Activated CD4-positive, alpha-beta T cell treated with anti-CD3 and anti-CD28 coated beads, Interleukin-2, Interleukin-6, amounts not matched to agents 100 ng/mL and 50 ng/mL, durations not matched to agents 16 hours and 8 hours (primary cell): ENCODE measurements around the gene DNAJC11.
"Not testable (repeated sequence)": the region's sequence is repeated elsewhere in the genome, so short reads cannot be mapped to it uniquely, and the experiment has no call there.

Experiments used
- DNase-seq: peaks from one replicate; pipeline ENCODE4 v3.0.0-alpha.2; 2020

Gene DNAJC11

DNA sequence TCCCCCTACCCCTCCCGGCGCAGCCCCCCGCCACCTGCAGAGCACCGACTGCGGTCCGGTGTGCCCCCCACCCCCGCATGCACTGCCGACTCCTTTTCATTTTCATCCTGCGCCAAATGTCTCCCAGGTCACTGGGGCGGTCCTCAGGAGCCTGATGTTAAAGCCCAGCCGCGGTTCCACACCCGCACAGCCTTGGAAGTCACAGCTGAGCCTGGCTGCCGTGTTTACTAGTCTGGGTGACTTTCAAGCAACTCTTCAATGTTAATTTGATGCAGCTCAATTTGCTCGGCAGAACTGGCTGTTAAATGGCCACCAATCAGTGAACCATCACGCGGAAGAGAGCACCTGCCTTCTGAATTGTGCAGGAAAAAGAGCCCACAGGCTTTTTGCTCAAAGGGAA is 49.7 kb downstream of the DNAJC11 start:
- no peak for DNase-seq

DNA sequence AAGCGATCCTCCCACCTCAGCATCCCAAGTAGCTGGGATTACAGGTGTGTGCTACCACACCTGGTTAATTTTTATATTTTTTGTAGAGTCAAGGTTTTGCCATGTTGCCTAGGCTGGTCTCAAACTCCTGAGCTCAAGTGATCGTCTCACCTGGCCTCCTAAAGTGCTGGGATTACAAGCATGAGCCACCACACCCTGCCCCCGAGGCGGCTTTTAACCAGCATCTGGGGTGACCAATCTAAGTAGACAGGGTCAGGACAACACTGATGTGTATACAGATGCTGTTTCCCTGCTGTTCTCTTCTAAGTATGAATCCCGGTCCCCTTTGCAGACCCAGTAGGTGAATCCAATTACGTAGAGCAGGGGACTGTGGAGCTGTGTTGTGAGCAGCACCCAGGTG is 53.1 kb downstream of the DNAJC11 start:
- DNase-seq = no peak

DNA sequence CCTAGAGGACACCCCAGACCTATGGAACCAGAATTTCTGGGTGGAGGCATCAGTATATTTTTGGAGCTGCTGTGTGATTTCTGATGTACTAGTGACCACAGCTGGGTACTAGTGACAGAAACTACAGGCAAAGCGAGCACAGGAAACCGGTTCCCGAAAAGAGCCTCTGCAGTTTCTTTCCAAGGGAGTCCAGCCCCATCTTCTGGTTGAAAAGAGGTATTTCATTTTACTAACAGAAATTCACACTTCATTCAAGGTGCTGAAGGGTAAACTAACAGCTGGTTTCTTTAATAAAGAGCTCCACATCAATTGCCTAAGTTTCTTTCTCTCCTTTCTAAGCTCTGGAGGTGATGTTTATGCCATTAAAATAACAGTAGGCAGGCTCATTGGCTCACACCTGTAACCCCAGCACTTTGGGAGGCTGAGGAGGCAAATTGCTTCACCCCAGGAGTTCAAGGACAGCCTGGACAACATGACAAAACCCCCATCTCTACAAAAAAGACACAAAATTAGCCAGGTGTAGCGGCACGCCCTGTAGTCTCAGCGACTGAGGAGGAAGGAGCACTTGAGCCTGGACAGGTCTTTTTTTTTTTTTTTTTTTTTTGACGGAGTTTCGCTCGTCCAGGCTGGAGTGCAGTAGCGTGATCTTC is 55.0 kb downstream of the DNAJC11 start:
- DNase-seq = peak; percentile 50

- no peak for DNase-seq
Observed at GRCh38 chr1:6645018-6645417, 56.6 kb downstream of the DNAJC11 start.

- DNase-seq = not testable (repeated sequence)
Observed at GRCh38 chr1:6640867-6641266, 60.7 kb downstream of the DNAJC11 start.

DNA sequence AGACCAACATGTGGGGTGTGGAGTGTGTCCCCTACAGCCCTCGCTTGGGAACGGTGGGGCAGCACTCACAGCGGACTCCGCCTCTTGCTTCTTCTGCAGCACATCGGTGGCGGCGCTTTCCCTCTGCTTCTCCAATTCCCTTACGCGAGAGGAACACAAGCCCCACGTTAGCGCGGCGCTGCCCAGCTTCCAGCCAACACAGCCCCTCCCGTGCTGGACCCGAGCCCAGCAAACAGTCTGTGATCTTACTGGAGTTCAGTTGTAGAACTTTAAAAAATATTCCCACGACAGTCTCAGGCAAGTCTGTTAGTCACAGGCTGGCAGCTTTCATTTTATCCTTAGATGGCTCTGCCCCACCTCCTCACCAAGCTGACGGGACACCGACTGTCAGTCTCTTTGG is 63.4 kb downstream of the DNAJC11 start:
- DNase-seq = no peak

GRCh38 chr1:6637770-6638169 is 63.8 kb downstream of the DNAJC11 start:
- DNase-seq = no peak

GRCh38 chr1:6636778-6637177 is 64.8 kb downstream of the DNAJC11 start:
- DNase-seq = not testable (repeated sequence)

DNA sequence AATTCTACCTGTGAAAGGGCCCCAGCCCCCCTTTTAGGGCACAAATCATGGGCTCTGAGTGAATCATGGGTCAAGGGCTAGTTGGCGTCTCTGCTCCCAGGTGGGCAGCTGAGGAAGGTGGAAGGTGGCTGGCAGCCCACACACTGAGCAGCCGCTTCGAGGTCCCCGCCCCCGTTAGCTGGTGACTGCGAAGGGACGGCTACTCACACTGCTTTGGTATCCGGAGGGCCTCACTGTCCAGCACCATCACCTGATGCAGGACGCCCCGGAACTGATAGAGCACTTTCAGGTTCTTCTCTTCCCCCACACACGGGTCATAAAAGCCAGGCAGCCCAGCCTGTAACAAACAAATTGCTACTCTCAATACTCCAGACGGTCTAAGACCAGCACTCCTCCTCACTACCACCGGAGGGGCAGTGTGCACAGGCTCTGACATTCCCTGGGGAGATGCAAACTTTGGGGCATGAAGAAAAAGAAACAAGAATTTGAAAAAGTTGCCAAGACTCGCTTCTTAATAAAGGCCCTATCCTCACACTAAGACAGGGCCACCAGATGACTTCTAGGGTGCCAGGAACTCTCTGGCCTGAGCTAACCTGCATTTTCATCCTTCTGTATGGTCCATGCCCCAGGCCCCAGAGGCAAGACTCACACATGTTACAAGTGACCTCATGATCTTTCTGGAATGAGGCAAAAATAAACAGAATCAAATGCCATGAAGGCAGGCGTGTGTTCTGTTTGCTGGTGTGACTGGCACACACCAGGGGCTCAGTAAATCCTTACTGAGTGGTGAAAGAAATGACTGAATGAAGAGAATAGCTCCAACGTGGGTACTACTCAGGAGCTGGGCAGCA is 65.5 kb downstream of the DNAJC11 start:
- no peak for DNase-seq

- no peak for DNase-seq
Observed at GRCh38 chr1:6635161-6635909, 66.3 kb downstream of the DNAJC11 start.

GRCh38 chr1:6634371-6635052 is 67.1 kb downstream of the DNAJC11 start:
- peak; percentile 28 for DNase-seq

GRCh38 chr1:6632588-6633514 is 68.8 kb downstream of the DNAJC11 start:
- DNase-seq = no peak

GRCh38 chr1:6631058-6631457 is 70.6 kb downstream of the DNAJC11 start:
- DNase-seq = no peak

DNA sequence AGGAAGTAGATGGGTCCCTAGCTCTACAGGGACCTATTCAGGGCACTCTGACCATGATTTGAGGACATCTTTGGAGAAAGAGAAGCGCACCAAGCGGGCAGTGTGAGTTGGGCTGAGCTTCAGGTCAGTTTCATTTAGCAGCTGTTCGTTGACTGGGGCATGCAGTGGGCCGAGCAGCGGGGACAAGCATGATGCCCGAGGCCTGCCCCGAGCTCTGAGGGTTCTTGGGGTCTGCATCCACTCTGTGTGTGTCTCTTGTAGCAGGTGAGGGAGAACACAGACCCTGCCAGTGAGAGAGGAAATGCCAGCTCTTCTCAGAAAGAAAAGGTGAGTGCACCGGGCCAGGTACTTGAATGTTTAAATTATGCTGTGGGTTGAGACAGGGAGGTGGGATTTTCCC is 71.6 kb downstream of the DNAJC11 start:
- DNase-seq = no peak

DNA sequence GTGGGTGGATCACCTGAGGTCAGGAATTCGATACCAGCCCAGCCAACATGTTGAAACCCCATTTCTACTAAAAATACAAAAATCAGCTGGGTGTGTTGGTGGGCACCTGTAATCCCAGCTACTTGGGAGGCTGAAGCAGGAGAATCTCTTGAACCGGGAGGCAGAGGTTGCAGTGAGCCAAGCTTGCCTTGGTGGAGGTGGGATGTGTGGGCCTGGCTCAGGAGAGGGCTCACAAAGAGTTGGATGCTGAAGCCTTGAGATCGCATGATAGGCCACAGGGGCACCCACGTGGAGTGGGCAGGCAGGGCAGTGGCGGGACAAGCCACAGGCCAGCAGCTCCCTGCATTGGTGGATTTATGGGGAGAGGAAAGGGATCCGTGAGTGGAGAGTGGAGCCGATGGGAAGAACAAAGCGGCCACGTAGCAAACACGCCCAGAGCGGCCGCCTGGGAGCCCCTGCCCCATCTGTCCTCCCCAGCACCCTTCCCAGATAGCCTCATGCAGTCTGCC is 72.6 kb downstream of the DNAJC11 start:
- DNase-seq = no peak

- DNase-seq = no peak
Observed at GRCh38 chr1:6627841-6628545, 73.6 kb downstream of the DNAJC11 start.

GRCh38 chr1:6627031-6627430 is 74.6 kb downstream of the DNAJC11 start:
- no peak for DNase-seq

DNA sequence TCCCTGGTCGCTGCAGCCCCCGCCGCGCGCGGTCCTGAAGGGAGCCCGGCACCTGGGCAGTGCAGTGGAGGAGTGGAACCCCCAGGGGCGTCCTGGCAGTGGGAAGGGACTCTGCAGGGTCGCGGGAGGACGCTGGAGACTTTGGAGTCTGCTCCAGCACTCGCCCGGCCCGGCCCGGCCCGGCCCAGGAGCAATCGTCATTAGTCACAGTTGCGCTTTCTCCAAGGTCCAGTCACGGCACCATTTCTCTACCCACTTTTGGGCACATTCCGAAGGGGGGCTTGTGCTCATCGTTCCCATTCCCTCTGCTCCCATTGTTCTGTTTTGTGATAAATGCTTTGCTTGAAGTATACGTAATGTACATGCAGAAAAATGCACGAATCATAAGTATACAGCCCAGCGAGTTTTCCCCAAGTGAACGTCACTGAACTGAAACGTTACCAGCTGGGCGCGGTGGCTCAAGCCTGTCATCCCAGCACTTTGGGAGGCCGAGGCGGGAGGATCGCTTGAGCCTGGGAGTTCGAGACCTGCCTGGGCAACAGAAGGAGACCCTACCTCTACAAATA is 75.9 kb downstream of the DNAJC11 start:
- DNase-seq = peak; percentile 25

DNA sequence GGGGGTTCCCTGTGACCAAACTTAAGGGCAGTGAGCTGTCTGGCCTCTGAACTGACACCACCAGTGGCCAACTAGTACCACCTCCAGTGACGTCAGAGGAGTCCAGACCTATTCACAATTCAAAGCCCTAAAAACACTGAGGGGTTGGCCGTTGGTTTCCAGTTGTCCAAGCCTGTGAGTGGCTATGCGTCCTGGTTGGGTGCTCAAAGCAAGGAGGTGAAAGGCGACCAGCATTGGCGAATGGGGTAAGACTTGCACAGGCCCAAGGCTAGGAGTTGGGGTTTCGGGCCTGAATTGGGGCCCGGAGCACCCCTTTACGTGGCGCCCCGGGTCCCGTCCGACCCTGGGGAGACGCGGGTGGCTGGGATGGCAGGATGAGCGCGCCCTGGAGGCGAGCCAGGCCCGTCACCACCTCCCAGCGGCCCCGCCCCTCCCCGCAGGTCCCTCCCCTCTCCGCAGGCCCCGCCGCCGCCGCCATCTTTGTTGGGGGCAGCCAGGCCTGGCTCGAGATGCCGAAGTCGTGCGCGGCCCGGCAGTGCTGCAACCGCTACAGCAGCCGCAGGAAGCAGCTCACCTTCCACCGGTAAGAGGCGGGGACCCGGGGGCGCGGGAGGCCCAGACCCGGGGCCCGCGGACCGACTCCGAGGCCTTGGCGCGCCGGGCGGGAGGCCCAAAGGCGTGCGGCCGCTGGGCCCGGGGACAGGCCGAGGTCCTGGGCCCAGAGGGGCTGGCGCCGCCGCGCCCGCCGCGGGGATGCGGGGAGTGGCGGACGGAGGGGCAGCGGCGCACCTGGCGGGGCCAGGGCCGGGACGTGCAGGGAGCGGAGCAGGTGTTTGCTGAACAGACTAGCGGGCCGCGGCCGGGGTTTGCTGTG is 76.7 kb downstream of the DNAJC11 start, which contains the start of gene THAP3:
Gene THAP3 (plus strand): TSS at position 159 of the 874 bp plus-strand sequence. CDS start 351 bp downstream, at position 510.
- DNase-seq = peak; percentile 93
